Left lobe of liver (tissue), 2 donors: ENCODE data around the gene FADS6. TPM values are rescaled to one million over a fixed set of nuclear protein-coding genes. Genes with fewer than 3 reads are reported as not detected.

Experiments
- ATAC-seq: fragments of 200-7000 bp; cut with Tn5 transposase; one replicate; pipeline ENCODE4 v1.9.1; 2020; ENCODE audit warnings: mild to moderate bottlenecking, moderate library complexity
- DNase-seq: peaks from one replicate; pipeline ENCODE4 v3.0.0-alpha.2; 2020; ENCODE audit warnings: low spot score
- total RNA-seq: library from RNA; stranded (reverse); gene quantifications from one replicate; pipeline ENCODE4 v1.2.1, GENCODE V29; 2021
- donor health status: DM: no; HTN: no; CAD: no; lungs with moderate emphysema.
- donor health status: DM: no; HTN: yes; CAD: no.

Gene FADS6
- total RNA-seq, 1 donor from 2014 or later = 1.8 TPM

- DNase-seq (no peak), ATAC-seq (peak; percentile 13)
Observed at GRCh38 chr17:74892013-74892841, 1.2 kb downstream of the FADS6 start.

GRCh38 chr17:74890554-74890953 lies 2.9 kb downstream of the FADS6 start:
- DNase-seq (no peak), ATAC-seq (no peak)

DNA sequence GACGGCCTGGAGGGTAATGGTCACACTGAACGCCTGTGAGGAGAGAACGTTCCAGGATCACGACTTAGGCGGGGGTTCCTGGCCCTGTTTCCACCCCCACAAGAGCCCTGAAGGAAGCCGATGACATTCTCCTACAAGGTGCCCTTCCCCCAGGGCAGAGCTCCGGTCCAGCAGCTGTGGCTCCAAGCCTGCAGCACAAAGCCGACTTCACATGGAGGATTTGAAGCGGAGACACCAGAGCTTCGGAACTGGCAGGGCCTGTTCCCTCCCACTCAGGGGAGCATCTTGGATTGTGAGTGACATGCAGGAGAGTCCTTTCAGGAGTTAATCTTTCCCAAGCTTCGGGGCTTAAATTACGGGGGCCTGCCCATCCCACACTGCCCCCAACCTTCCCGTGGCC lies 5.0 kb downstream of the FADS6 start:
- DNase-seq (no peak), ATAC-seq (no peak)

GRCh38 chr17:74883241-74883745 lies 10.1 kb downstream of the FADS6 start:
- peak; percentile 37 for ATAC-seq
- no peak for DNase-seq

DNA sequence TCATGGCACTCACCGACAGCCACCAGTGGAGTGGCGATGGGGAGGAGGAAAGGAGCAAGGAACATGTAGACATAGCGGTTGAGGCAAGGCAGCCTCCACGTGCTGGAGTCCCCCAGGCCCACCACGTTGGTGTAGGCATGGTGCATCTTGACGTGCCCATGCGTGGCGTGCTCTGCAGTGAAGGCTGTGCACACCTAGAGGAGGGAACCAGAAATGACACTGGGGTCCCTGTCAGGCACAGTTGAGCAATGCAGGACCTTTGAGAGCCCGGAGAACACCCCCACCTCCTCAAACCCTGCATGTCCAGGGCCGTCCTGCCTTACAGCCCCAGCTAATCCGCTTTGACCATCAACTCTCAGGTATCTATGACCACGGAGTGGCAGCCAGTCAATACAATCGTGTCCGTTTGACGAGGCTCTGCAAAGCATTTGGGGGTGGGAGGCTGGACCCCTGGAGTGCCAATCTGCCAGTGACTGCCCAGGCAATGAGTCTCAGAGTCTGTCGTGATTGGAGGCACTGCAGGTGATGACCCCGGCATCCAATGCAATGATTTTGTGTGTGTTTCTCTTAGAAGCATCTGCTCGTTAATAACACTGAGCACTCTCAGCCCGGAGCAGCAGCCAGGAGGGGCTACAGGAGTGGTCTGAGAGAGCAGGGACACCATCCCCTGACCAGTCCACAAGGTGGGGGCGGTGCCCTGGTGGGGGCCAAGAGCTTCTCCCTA lies 10.8 kb downstream of the FADS6 start:
- DNase-seq (no peak), ATAC-seq (no peak)

DNA sequence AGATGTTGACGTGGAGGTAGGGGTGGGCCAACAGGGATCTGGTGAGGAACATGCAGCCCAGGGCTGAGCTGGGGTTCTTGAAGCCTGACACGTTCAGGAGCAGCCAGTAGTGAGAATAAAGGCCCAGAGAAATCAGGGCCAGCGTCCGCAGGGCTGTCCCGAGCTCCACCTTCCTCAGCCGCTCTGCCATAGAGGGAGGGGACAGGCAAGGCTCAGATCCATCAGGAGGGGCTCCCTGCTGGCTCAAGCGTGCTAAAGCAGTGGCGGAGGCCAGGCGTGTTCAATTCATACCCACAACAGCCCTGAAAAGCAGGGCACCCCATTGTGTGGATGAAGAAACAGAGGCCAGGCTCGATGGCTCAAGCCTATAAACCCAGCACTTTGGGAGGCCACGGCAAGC lies 12.4 kb downstream of the FADS6 start:
- no peak for DNase-seq
- ATAC-seq = no peak

- no peak for ATAC-seq
- no peak for DNase-seq
Observed at GRCh38 chr17:74879308-74879707, 14.1 kb downstream of the FADS6 start.

- ATAC-seq (no peak), DNase-seq (no peak)
Observed at GRCh38 chr17:74878658-74879057, 14.8 kb downstream of the FADS6 start.

DNA sequence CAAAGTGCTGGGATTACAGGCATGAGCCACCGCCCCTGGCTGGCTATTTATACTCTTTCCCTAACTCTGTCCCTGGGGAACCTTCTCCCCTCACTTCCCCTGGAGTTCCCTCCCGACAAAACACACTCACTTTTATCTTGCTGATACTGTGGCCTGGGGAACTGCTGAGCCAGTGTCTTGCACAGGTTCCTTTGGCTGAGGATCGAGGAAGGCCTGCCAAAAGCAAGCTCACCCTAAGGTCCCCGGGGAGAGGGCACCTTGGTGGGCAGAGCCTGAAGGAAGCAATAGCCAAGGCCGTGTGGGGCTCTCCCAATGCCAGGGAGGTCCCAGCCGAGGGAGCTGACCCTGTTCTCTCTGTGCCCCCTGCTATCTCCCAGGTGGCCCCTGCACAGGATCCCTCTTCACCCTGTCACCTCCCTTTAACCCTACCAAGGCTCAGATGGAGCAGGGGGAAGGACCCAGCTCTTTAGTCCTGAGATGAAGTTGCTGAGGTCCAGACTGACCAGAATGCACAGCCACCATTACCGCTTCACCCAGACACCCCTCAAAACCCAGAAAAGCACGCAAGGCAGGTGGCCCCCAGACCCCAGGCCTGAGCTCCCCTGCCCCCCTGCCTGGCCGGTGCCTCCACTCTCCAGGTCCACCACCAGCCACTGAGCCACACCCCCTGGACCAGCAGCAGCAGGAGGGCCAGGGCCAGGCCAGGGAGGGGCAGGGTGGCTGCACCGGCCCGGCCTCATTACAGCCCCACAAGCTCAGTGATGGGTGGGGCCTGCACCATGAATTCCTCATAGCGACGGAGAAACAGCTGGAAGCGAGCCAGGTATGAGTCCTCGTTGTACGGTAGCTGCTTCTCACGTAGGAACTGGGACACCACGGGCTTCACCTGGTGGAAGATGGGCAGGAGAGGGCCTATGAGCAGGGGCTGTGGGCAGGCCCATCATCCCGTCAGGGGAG lies 15.6 kb downstream of the FADS6 start:
- ATAC-seq (no peak), DNase-seq (no peak)

- DNase-seq (no peak), ATAC-seq (no peak)
Observed at GRCh38 chr17:74875977-74876593, 17.3 kb downstream of the FADS6 start.

- no peak for DNase-seq
- no peak for ATAC-seq
Observed at GRCh38 chr17:74875155-74875976, 18.1 kb downstream of the FADS6 start.

DNA sequence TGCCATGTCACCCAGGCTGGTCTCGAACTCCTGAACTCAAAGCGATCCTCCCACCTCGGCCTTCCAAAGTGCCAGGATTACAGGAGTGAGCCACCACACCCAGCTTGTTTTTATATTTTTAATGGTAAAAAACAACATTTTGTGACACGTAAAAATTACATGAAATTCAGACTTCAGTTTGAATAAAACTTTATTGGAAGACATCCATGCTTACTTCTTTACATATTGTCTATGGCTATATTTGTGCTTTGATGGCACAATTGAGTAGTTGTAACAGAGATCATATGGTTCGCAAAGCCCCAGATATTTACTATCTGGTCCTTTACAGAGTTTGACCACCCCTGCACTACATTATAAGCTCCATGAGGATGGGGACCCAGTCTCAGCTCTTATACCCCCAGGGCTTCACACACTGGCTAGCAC lies 18.8 kb downstream of the FADS6 start:
- DNase-seq (no peak), ATAC-seq (no peak)

- ATAC-seq = no peak
- DNase-seq = no peak
Observed at GRCh38 chr17:74873874-74874614, 19.4 kb downstream of the FADS6 start.

- ATAC-seq = peak; percentile 91
- peak; percentile 99 for DNase-seq
Observed at GRCh38 chr17:74873037-74873873, 20.2 kb downstream of the FADS6 start.

DNA sequence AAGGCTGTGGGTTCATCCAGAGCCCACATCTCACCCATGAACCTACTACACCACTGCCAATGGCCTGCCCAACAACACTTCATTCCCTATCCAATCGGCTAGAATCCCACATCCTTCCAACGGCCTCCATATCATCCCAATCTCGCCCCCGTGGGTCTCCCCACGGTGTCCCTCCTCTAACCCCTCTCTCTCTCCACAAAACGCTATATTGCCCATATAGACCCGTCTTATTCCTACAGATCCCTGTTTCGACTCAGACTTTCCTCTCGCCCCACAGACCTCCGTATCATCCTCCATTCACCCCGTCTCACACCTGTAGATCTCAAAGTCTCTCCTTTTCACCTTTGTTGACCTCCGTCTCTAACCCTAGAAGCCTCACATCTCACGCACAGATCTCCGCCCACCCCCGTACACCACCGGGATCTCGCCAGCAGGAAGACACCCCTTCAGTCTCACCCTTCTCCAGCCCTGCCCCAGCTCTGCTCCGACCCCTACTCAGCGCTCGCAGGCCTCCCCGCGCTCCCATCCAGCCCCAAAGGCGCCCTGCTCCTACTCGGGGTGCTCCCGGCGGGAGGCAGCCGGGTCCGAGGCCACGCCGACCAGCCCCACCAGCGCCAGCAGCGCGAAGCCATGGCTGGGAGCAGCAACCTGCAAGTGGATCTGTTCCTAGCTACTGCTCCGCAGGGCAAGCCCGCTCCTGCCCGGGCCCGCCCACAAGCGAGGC lies 21.0 kb downstream of the FADS6 start, which contains the start of gene FDXR:
FDXR (minus strand) TSS at position 682 of the 724 bp plus-strand sequence; CDS start at position 632, 50 bp downstream.
- ATAC-seq (no peak), DNase-seq (no peak)

DNA sequence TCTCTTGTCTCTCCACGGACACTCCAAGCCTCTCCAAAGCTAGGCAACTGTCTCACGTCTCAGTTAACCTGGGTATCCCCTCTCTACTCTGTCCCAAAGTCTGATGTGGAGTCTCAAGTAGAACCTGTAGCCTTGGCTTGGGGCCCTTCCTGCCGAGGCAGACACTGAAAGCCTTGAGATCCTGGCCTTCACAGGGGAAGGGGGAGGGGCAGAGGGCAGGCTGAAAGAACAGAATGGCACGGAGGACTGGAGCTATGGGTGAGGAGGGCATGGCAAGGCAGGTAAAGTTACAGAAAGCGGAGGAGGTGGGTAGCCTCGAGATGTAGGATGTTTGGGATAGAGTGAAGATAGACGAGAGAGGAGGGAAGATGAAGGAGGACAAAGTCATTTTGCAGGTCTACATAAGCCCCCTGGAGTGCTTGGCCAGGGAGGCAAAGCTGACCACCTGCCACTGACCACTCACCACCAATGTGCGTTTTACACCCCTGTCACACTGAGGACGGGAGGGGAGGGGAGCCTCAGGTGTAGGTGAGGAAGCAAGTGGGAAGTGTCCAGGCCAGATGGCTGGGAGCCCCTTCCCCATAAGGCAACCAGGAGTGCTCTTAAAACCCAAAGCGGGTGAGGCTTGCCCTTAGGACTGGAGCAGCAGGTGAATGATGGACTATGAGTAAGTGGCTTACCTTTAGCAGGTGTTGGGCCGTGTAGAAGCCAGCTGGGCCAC lies 21.9 kb downstream of the FADS6 start:
- DNase-seq (no peak), ATAC-seq (no peak)
